ENCODE measurements around the gene ALDH3B1.

GRCh38 chr11:68043029-68043348 lies 32.9 kb downstream of the ALDH3B1 start:
- TF ChIP-seq CSDC2 (CRISPR knock-in tag; IDR thresholded peaks at IDR 0.05): no peak
- TF ChIP-seq ZFP30 (CRISPR knock-in tag; IDR thresholded peaks at IDR 0.05): no peak
